Keratinocyte (primary cell): Measurements from ENCODE around the gene BMAL2. TPM values are rescaled to one million over a fixed set of nuclear protein-coding genes. Genes with fewer than 3 reads are reported as not detected.

ENCODE experiments used
- DNase-seq: peaks from one replicate; pipeline ENCODE4 v3.0.0-alpha.2; 2011; ENCODE audit warnings: low read depth, missing footprints, low spot score
- FAIRE-seq: peaks from 2 replicates; lab custom pipeline; 2011; peaks lifted over from hg19 to GRCh38; lab: Jason Lieb, UNC
- H2AFZ ChIP-seq: 2 replicates; pipeline ENCODE4 v1.6.0; 2012; ENCODE audit warnings: low read length, control low read depth, inconsistent platforms; ENCODE audit not compliant: control insufficient read depth
- H3K27ac ChIP-seq: 2 replicates; pipeline ENCODE4 v1.5.1; 2011; ENCODE audit warnings: low read length; ENCODE audit not compliant: control insufficient read depth, insufficient read depth
- H3K27me3 ChIP-seq: 3 replicates; pipeline ENCODE4 v1.6.0; 2011; ENCODE audit warnings: low read length; ENCODE audit not compliant: control insufficient read depth, insufficient read depth; ENCODE audit errors: extremely low read depth
- H3K36me3 ChIP-seq, 2 experiments: 2 replicates in 1 of 2; 3 replicates in 1 of 2; pipeline ENCODE4 v1.5.1; 2011; ENCODE audit warnings: low read length in 2 of 2, mild to moderate bottlenecking in 1 of 2; ENCODE audit not compliant: control insufficient read depth in 2 of 2, insufficient read depth in 2 of 2; ENCODE audit errors: extremely low read depth in 1 of 2
- H3K4me1 ChIP-seq: 3 replicates; pipeline ENCODE4 v1.5.1; 2011; ENCODE audit warnings: low read length; ENCODE audit not compliant: control insufficient read depth, insufficient read depth; ENCODE audit errors: extremely low read depth
- H3K4me2 ChIP-seq: 3 replicates; pipeline ENCODE4 v1.6.0; 2011; ENCODE audit warnings: low read depth, low read length; ENCODE audit not compliant: control insufficient read depth, insufficient read depth; ENCODE audit errors: extremely low read depth
- H3K4me3 ChIP-seq, 3 experiments: fragments of 200-600 bp in 1 of 3; sonication (generic) in 1 of 3; 2 replicates in 2 of 3; 3 replicates in 1 of 3; pipeline ENCODE4 v1.5.1; 2011 to 2016; ENCODE audit warnings: low read length in 3 of 3, mild to moderate bottlenecking in 3 of 3, control low read depth in 2 of 3, inconsistent platforms in 1 of 3, low read depth in 1 of 3, mixed read lengths in 1 of 3, mixed run types in 1 of 3, moderate library complexity in 1 of 3; ENCODE audit not compliant: control insufficient read depth in 2 of 3, insufficient read depth in 2 of 3; ENCODE audit errors: extremely low read depth in 1 of 3
- H3K79me2 ChIP-seq: 2 replicates; pipeline ENCODE4 v1.6.0; 2012; ENCODE audit warnings: low read length; ENCODE audit not compliant: control insufficient read depth, insufficient read depth
- H3K9ac ChIP-seq: 3 replicates; pipeline ENCODE4 v1.6.0; 2011; ENCODE audit warnings: low read length; ENCODE audit not compliant: control insufficient read depth, insufficient read depth; ENCODE audit errors: extremely low read depth
- H3K9me1 ChIP-seq: 3 replicates; pipeline ENCODE4 v1.6.0; 2011; ENCODE audit warnings: low read length; ENCODE audit not compliant: control insufficient read depth, insufficient read depth; ENCODE audit errors: extremely low read depth
- H3K9me3 ChIP-seq: 2 replicates; pipeline ENCODE4 v1.5.1; 2012; ENCODE audit warnings: low read depth, low read length; ENCODE audit not compliant: control insufficient read depth
- H4K20me1 ChIP-seq: 3 replicates; pipeline ENCODE4 v1.6.0; 2011; ENCODE audit warnings: low read length; ENCODE audit not compliant: control insufficient read depth, insufficient read depth; ENCODE audit errors: extremely low read depth
- EZH2 ChIP-seq: IDR thresholded peaks from one replicate; pipeline ENCODE4 v1.6.1; 2012; ENCODE audit warnings: inconsistent platforms, mild to moderate bottlenecking, low read length, moderate library complexity
- dilution Hi-C: fragments of 300-500 bp; cut with MboI; formaldehyde crosslinking; loops from one replicate; pipeline ENCODE4 v1.7.0; 2020; ENCODE audit warnings: low sequenced_read_pairs; ENCODE audit not compliant: extremely low pct_ligation_motif_present
- polyA plus RNA-seq, 5 experiments: library from polyadenylated mRNA; depleted of rRNA in 3 of 5; stranded (reverse) in 3 of 5; stranded (forward) in 1 of 5; unstranded in 1 of 5; fragments of >200 nt; gene quantifications; 1 replicate in 1 of 5; 2 replicates in 3 of 5; 3 replicates in 1 of 5; pipeline versions ENCODE4 v1.2.1 to v1.2.3, GENCODE V29; 2011 to 2012; ENCODE audit warnings: missing spikeins in 2 of 5, low read depth in 1 of 5, low replicate concordance in 1 of 5
- TF ChIP-seq, protein P1 (sequence below), 3 experiments: IDR thresholded peaks in 1 of 3; conservative IDR thresholded peaks in 1 of 3; optimal IDR thresholded peaks in 1 of 3; 2 replicates in 2 of 3; 3 replicates in 1 of 3; pipeline versions ENCODE3 to v1.5.1; 2011; ENCODE audit warnings: low read length in 3 of 3, mild to moderate bottlenecking in 3 of 3, moderate library complexity in 2 of 3, control low read depth in 1 of 3, inconsistent platforms in 1 of 3; ENCODE audit not compliant: insufficient read depth in 2 of 3; ENCODE audit errors: extremely low read depth in 1 of 3

The BMAL2 gene
- polyA plus RNA-seq, 1 donor (not counting 4 experiments of a cell fraction or from before 2014, with no cell fraction given): 33.6 TPM

DNA sequence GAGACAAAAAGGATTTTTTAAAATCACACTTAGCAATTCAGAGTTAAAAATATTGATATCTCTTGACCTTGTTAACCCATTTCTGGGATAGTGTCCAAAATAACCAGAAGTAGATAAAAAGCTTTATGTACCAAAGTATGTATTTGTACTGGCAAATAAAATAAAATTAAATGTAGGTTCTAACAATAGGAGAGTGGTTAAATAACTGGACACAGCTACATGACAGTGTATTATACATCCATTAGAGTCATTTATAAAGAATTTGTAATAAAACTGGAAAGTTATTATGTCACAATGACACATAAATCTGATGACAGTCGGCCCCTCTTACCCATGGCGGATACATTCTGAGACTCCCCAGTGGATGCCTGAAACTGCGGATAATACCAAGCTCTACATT is 34.0 kb downstream of the BMAL2 start:
- dilution Hi-C loops: no loop called here
- Histone ChIP-seq H3K4me3 (no peak overlapping the region), H3K79me2 (peaks cover 32% of the 10 kb centered on the region), H3K27me3 (no peaks in the 10 kb centered on the region), H3K9me3 (no peaks in the 10 kb centered on the region), H3K4me1 (no peaks in the 10 kb centered on the region), H3K9ac (no peak overlapping the region), H2AFZ (no peak overlapping the region), H3K36me3 (peaks cover 7 to 11% of the 10 kb centered on the region in 2 experiments), H3K4me2 (no peak overlapping the region), H3K9me1 (no peaks in the 10 kb centered on the region), H3K27ac (no peak overlapping the region), H4K20me1 (no peaks in the 10 kb centered on the region)
- no peak for FAIRE-seq
- TF ChIP-seq, protein P1, sequence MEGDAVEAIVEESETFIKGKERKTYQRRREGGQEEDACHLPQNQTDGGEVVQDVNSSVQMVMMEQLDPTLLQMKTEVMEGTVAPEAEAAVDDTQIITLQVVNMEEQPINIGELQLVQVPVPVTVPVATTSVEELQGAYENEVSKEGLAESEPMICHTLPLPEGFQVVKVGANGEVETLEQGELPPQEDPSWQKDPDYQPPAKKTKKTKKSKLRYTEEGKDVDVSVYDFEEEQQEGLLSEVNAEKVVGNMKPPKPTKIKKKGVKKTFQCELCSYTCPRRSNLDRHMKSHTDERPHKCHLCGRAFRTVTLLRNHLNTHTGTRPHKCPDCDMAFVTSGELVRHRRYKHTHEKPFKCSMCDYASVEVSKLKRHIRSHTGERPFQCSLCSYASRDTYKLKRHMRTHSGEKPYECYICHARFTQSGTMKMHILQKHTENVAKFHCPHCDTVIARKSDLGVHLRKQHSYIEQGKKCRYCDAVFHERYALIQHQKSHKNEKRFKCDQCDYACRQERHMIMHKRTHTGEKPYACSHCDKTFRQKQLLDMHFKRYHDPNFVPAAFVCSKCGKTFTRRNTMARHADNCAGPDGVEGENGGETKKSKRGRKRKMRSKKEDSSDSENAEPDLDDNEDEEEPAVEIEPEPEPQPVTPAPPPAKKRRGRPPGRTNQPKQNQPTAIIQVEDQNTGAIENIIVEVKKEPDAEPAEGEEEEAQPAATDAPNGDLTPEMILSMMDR (optimal IDR thresholded peaks at IDR 0.05 in 1 of 3, IDR thresholded peaks at IDR 0.05 in 1 of 3, conservative IDR thresholded peaks at IDR 0.05 in 1 of 3; ENCODE audit: extremely low read depth in 1 of 3, insufficient read depth in 2 of 3, low read length in 3 of 3): no peak
- TF ChIP-seq EZH2: no peak
- no peak for DNase-seq

GRCh38 chr12:27367078-27367477 is 34.4 kb downstream of the BMAL2 start:
- H2AFZ ChIP-seq: no peak overlapping the region
- H3K4me1 ChIP-seq: no peaks in the 10 kb centered on the region
- dilution Hi-C loops: no loop called here
- H3K27ac ChIP-seq: no peak overlapping the region
- no peak overlapping the region for H3K4me3 ChIP-seq
- no peaks in the 10 kb centered on the region for H3K9me3 ChIP-seq
- peaks cover 29% of the 10 kb centered on the region for H3K79me2 ChIP-seq
- H3K4me2 ChIP-seq: no peak overlapping the region
- no peak for DNase-seq
- no peak for FAIRE-seq
- H3K9ac ChIP-seq: no peak overlapping the region
- no peaks in the 10 kb centered on the region for H4K20me1 ChIP-seq
- H3K9me1 ChIP-seq: no peaks in the 10 kb centered on the region
- TF ChIP-seq, protein P1 (optimal IDR thresholded peaks at IDR 0.05 in 1 of 3, IDR thresholded peaks at IDR 0.05 in 1 of 3, conservative IDR thresholded peaks at IDR 0.05 in 1 of 3; ENCODE audit: extremely low read depth in 1 of 3, insufficient read depth in 2 of 3, low read length in 3 of 3): no peak
- no peak for TF ChIP-seq EZH2
- no peaks in the 10 kb centered on the region for H3K27me3 ChIP-seq
- H3K36me3 ChIP-seq: peaks cover 7 to 12% of the 10 kb centered on the region in 2 experiments
